HL-60 (cell line): ENCODE measurements around the gene CD1E.

ENCODE experiments used
- DNase-seq, 2 experiments: peaks; one replicate each; pipeline ENCODE4 v3.0.0-alpha.2; 2010 to 2020; ENCODE audit warnings: low read depth in 1 of 2, low spot score in 1 of 2
- H3K27ac ChIP-seq: fragments of 250-450 bp; sonication (Bioruptor Pico); replicated peaks from 2 replicates; pipeline ENCODE4 v1.5.1; 2020; ENCODE audit warnings: mild to moderate bottlenecking, moderate library complexity
- H3K27me3 ChIP-seq: fragments of 250-450 bp; sonication (Bioruptor Pico); 2 replicates; pipeline ENCODE4 v1.5.1; 2021; ENCODE audit warnings: mild to moderate bottlenecking, moderate library complexity; ENCODE audit not compliant: insufficient read depth, poor library complexity, severe bottlenecking
- H3K4me3 ChIP-seq: replicated peaks from 2 replicates; pipeline ENCODE4 v1.5.1; 2011; ENCODE audit warnings: mild to moderate bottlenecking, control low read depth, low read length; ENCODE audit not compliant: insufficient read depth
- GABPA ChIP-seq: IDR thresholded peaks from 2 replicates; pipeline ENCODE4 v1.6.1; 2012; ENCODE audit warnings: low read depth
- POLR2AphosphoS5 ChIP-seq: IDR thresholded peaks from 2 replicates; pipeline ENCODE4 v1.6.1; 2012; ENCODE audit warnings: low read depth
- SPI1 ChIP-seq: IDR thresholded peaks from 2 replicates; pipeline ENCODE4 v1.6.1; 2012; ENCODE audit warnings: low read depth, mild to moderate bottlenecking, borderline replicate concordance
- TF ChIP-seq, protein P1 (sequence below): IDR thresholded peaks from one replicate; pipeline ENCODE4 v1.5.1; 2011; ENCODE audit warnings: low read length, control low read depth, inconsistent platforms; ENCODE audit not compliant: insufficient read depth
- TF ChIP-seq, protein P2 (sequence below): IDR thresholded peaks from 2 replicates; pipeline ENCODE4 v1.6.1; 2012; ENCODE audit warnings: low read depth; ENCODE audit not compliant: insufficient replicate concordance

The CD1E gene

DNA sequence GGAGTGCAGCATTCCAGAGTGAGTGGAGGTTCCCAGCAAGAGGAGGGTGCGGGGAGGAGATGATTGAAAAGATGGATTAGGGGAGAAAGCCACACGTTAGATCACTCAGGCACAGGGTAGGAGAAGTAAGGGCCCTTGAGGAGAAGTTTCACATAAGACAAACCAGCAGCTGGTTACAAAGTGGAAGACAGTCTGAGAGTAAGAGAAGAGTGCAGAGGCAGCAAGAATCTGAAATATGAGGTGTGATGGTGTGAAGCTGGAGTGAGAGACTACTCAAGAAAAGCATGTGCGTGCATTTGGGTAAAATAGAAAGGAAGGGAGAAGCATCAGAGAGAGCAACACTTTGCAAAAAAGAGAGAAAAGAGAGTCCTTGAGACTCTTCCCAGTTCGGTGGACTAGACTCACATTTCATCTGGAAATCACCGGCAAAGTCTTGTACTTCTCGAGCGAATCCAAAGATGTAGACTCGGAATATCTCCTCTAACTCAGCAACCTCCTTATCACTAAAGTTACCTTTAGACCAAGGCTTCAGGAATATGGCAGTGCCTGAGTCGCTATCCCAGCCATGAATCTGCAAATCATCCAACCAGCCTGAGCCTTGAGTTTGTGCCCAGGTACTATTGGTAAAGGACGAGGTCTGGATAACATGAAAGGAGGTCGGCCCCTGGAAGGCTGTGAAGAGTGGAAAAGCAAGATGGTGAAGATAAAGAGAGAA, 23.1 kb upstream of the CD1E start:
- Histone ChIP-seq H3K4me3 (no peak overlapping the region), H3K27ac (no peak overlapping the region), H3K27me3 (peaks cover 5% of the 10 kb centered on the region)
- no peak for TF ChIP-seq POLR2AphosphoS5
- TF ChIP-seq, protein P1, sequence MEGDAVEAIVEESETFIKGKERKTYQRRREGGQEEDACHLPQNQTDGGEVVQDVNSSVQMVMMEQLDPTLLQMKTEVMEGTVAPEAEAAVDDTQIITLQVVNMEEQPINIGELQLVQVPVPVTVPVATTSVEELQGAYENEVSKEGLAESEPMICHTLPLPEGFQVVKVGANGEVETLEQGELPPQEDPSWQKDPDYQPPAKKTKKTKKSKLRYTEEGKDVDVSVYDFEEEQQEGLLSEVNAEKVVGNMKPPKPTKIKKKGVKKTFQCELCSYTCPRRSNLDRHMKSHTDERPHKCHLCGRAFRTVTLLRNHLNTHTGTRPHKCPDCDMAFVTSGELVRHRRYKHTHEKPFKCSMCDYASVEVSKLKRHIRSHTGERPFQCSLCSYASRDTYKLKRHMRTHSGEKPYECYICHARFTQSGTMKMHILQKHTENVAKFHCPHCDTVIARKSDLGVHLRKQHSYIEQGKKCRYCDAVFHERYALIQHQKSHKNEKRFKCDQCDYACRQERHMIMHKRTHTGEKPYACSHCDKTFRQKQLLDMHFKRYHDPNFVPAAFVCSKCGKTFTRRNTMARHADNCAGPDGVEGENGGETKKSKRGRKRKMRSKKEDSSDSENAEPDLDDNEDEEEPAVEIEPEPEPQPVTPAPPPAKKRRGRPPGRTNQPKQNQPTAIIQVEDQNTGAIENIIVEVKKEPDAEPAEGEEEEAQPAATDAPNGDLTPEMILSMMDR: no peak
- TF ChIP-seq GABPA: no peak
- TF ChIP-seq SPI1: no peak
- TF ChIP-seq, protein P2, sequence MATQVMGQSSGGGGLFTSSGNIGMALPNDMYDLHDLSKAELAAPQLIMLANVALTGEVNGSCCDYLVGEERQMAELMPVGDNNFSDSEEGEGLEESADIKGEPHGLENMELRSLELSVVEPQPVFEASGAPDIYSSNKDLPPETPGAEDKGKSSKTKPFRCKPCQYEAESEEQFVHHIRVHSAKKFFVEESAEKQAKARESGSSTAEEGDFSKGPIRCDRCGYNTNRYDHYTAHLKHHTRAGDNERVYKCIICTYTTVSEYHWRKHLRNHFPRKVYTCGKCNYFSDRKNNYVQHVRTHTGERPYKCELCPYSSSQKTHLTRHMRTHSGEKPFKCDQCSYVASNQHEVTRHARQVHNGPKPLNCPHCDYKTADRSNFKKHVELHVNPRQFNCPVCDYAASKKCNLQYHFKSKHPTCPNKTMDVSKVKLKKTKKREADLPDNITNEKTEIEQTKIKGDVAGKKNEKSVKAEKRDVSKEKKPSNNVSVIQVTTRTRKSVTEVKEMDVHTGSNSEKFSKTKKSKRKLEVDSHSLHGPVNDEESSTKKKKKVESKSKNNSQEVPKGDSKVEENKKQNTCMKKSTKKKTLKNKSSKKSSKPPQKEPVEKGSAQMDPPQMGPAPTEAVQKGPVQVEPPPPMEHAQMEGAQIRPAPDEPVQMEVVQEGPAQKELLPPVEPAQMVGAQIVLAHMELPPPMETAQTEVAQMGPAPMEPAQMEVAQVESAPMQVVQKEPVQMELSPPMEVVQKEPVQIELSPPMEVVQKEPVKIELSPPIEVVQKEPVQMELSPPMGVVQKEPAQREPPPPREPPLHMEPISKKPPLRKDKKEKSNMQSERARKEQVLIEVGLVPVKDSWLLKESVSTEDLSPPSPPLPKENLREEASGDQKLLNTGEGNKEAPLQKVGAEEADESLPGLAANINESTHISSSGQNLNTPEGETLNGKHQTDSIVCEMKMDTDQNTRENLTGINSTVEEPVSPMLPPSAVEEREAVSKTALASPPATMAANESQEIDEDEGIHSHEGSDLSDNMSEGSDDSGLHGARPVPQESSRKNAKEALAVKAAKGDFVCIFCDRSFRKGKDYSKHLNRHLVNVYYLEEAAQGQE: no peak
- no peak for DNase-seq

GRCh38 chr1:158331106-158331425, 22.6 kb upstream of the CD1E start:
- H3K27me3 ChIP-seq: peaks cover 5% of the 10 kb centered on the region
- H3K27ac ChIP-seq: no peak overlapping the region
- TF ChIP-seq POLR2AphosphoS5 (no peak), GABPA (no peak), SPI1 (no peak)
- TF ChIP-seq, protein P1: no peak
- TF ChIP-seq, protein P2: no peak
- no peak overlapping the region for H3K4me3 ChIP-seq
- DNase-seq: no peak

DNA sequence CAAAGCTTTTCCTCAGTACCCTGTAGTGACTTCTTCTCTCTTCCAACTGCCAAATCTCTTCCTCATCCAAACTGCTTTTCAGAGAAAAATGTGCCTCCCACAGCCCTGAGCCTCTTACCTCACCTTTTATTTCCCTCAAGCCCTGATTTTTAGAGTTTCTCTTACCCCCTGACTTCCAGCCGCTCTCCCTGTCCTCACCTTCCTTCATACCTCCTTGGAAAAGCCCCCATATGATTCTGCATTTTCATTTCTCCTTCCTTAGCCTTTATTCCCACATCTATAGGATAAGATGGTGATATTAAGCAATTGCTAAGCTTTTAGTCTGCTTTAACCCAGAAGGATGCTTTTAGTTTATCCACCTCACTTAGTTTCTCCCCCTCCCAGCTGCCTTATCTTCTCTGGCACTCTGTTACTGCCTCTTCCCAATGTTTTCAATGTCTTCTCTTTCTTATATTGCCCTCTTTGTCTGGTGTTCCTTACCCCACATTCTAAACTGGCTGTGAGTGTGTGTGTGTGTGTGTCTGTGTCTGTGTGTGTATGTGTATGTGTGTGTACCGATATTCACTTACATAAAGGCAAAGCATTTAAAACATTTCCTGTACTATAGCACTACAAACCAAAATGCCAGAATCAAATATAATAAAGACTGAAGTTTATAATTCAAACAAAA, 22.1 kb upstream of the CD1E start, which contains the start of gene CD1B:
TSS of gene CD1B (minus strand) at position 51 of the 670 bp plus-strand sequence. CDS start 108 bp downstream, outside the sequence.
- Histone ChIP-seq H3K4me3 (no peak within 1 kb of the TSS), H3K27ac (no peak within 1 kb of the TSS), H3K27me3 (peaks cover 5% of the 10 kb centered on the region)
- TF ChIP-seq, protein P2: no peak
- TF ChIP-seq, protein P1: no peak
- TF ChIP-seq SPI1 (no peak), POLR2AphosphoS5 (no peak), GABPA (no peak)
- no peak for DNase-seq
